Pancreas (tissue), 10 donors: ENCODE measurements around the gene CCIN. TPM values are rescaled to one million over a fixed set of nuclear protein-coding genes. Genes with fewer than 3 reads are reported as not detected.

ENCODE experiments used
- ATAC-seq, 4 donors: fragments of 200-7000 bp; cut with Tn5 transposase; one replicate each; pipeline versions ENCODE4 v1.8.0 to v1.9.1; 2020; ENCODE audit warnings: mild to moderate bottlenecking in 4 of 4, moderate library complexity in 4 of 4
- DNase-seq, 6 donors: peaks; one replicate each; pipeline ENCODE4 v3.0.0-alpha.2; 2020
- FAIRE-seq: peaks from 2 replicates; lab custom pipeline; 2012; peaks lifted over from hg19 to GRCh38; lab: Jason Lieb, UNC
- H3K27ac ChIP-seq, 4 donors: fragments of 200-600 bp; sonication (generic); 1 replicate in 3 of 4; 2 replicates in 1 of 4; pipeline versions ENCODE4 v1.5.0 to v1.8.0; 2020
- H3K27me3 ChIP-seq, 4 donors: fragments of 200-600 bp; one replicate each; pipeline ENCODE4 v1.8.0; 2021
- H3K36me3 ChIP-seq, 3 donors: fragments of 200-600 bp; sonication (generic) in 1 of 3; one replicate each; pipeline versions ENCODE4 v1.5.0 to v1.8.0; 2020 to 2021
- H3K4me1 ChIP-seq, 3 donors: fragments of 200-600 bp; one replicate each; pipeline ENCODE4 v1.8.0; 2021
- H3K4me3 ChIP-seq, 4 donors: fragments of 200-600 bp; sonication (generic) in 2 of 4; one replicate each; pipeline versions ENCODE4 v1.5.0 to v1.8.0; 2020 to 2021
- H3K9me3 ChIP-seq, 4 donors: fragments of 200-600 bp; one replicate each; pipeline ENCODE4 v1.8.0; 2021
- WGBS, 2 donors: extraction: QIAGEN DNeasy Blood & Tissue Kit; methylation state at CpG; one replicate each; pipeline ENCODE4 v1.1.7; 2013; 5-methylcytosine and 5-hydroxymethylcytosine counted together
- intact Hi-C, 3 donors: fragments of 100-400 bp; cut with DNase I; formaldehyde crosslinking; loops; one replicate each; pipeline versions ENCODE4 v1.11.1 to v1.14.2; 2022
- polyA plus RNA-seq, 2 donors: library from polyadenylated mRNA; stranded (reverse); fragments of 200-250 nt; gene quantifications; one replicate each; pipeline ENCODE4 v1.2.3, GENCODE V29; 2013
- total RNA-seq, 6 donors: library from RNA; stranded (reverse); fragmentation: NEBNext Ultra II Directional in 4 of 6; extraction: Animal tissue kit (Norgen Biotek cat#: 25700) in 4 of 6; gene quantifications; one replicate each; pipeline versions ENCODE4 v1.2.1 to v1.2.4, GENCODE V29; 2021 to 2023
- TF ChIP-seq, protein P1 (sequence below), 4 donors: fragments of 200-600 bp; sonication (generic) in 3 of 4; IDR thresholded peaks; one replicate each; pipeline versions ENCODE4 v1.5.0 to v1.8.0; 2021; ENCODE audit warnings: antibody characterized with exemption in 4 of 4
- donor health status: healthy with polysubstance abuse.
- donor health status: DM: no; HTN: no; CAD: no; lungs with moderate emphysema.
- donor health status: DM: no; HTN: no; CAD: no.
- donor health status: control.
- donor health status: control.
- donor health status: Bipolar disorder and iron deficiency.
- donor health status: DM: yes; HTN: yes; CAD: no.
- donor health status: DM: no; HTN: no; CAD: no.
- donor health status: DM: no; HTN: no; CAD: no.
- donor health status: DM: yes; HTN: yes; CAD: no.

CCIN gene
- total and polyA plus RNA-seq, 8 donors: 0.05 to 0.25 (median 0.11) TPM; not detected in 5

DNA sequence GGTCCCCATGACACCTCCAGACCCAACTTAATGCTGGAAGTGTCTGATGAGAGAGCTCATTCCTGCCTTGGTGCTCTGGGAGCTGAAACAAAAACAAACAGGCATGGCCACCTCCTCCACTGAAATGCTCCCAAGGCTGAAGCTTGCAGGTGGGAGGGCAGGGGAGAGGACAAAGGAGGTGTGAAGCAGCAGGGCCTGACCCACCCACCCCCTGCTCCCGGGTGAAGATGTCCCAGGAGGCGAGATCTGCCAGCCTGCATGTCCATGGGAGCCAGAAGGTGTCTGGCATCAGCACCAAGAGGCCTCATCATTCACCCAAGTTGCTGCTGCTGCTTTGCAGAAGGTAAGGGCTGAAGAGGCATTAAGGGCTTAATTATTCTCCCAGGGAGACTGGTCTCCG, 4.2 kb upstream of the CCIN start:
- H3K27me3 ChIP-seq: no peaks in the 10 kb centered on the region
- intact Hi-C loops: no loop called here
- H3K4me1 ChIP-seq: no peaks in the 10 kb centered on the region
- no peak overlapping the region for H3K27ac ChIP-seq
- no peaks in the 10 kb centered on the region for H3K9me3 ChIP-seq
- no peaks in the 10 kb centered on the region for H3K36me3 ChIP-seq
- H3K4me3 ChIP-seq: no peak overlapping the region
- DNase-seq: no peak
- no peak for FAIRE-seq
- TF ChIP-seq, protein P1, sequence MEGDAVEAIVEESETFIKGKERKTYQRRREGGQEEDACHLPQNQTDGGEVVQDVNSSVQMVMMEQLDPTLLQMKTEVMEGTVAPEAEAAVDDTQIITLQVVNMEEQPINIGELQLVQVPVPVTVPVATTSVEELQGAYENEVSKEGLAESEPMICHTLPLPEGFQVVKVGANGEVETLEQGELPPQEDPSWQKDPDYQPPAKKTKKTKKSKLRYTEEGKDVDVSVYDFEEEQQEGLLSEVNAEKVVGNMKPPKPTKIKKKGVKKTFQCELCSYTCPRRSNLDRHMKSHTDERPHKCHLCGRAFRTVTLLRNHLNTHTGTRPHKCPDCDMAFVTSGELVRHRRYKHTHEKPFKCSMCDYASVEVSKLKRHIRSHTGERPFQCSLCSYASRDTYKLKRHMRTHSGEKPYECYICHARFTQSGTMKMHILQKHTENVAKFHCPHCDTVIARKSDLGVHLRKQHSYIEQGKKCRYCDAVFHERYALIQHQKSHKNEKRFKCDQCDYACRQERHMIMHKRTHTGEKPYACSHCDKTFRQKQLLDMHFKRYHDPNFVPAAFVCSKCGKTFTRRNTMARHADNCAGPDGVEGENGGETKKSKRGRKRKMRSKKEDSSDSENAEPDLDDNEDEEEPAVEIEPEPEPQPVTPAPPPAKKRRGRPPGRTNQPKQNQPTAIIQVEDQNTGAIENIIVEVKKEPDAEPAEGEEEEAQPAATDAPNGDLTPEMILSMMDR (IDR thresholded peaks at IDR 0.05): no peak
- no peak for ATAC-seq
- 63 to 70% methylated on average over 3 of the region's 3 CpGs for WGBS, 2 donors

DNA sequence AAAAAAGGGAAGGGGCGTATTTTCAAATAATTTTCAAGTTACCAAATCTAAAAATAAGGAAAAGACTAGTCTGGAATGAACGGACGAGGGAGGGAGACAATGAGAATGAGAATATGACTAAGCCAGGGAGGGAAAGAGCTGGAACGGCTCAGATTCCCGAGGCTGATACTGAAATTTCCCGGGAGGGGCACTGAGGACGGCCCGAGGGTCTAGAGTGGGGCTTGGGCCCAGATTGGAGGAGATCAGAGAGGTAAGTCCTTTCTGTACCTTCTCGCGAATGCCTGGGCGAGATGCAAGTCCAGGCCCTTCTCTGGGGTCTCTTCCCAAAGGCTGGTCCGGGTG, 3.4 kb upstream of the CCIN start:
- no peaks in the 10 kb centered on the region for H3K27me3 ChIP-seq
- FAIRE-seq: no peak
- 59 to 73% methylated on average over 12 of the region's 12 CpGs for WGBS, 2 donors
- H3K9me3 ChIP-seq: no peaks in the 10 kb centered on the region
- H3K36me3 ChIP-seq: no peaks in the 10 kb centered on the region
- H3K27ac ChIP-seq: no peak overlapping the region
- TF ChIP-seq, protein P1 (IDR thresholded peaks at IDR 0.05): no peak
- peak overlapping the region in 1 of 4 donors; percentile 42 for H3K4me3 ChIP-seq
- H3K4me1 ChIP-seq: no peaks in the 10 kb centered on the region
- intact Hi-C loops: no loop called here
- ATAC-seq: peak in 3 of 4 donors; percentile 3 to 23 (median 14)
- DNase-seq: no peak

DNA sequence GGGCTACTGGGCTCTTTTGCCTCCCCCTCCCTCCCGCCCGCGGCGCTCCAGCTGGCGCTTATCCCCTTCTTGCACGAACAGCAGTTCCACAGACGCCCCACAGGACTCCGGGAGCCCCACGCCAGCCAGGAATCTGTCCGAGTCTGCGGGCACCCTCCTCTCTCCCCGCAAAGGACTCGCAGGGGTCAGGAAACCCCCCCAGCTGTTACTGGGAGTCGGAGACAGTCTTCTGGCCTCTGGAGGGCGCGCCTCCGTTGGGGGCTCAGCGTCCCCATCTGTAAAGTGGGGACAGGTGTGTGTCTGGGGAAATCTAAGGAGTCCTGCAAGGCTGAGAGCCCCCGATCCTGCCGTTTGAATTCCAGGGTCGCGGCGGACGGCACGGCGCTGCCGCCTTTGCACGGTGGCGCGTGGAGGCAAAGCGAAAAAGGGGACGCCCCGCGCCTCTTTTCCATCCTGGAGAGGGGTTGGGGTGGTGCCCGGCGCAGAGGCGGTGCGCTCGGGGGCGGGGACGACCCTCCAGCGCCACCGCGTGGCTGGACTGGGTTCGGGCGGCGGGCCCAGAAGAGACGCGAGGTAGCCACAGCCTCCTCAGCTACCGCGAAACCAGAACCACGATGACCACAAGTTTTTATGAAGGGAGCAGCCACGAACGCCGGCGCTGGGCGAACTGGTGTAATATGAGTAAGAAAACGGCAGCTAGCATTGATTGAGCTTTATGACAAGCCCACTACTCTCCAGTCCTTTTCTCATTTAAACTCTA, 2.8 kb upstream of the CCIN start:
- DNase-seq (peak; percentile 61 to 94 (median 80)), ATAC-seq (peak; percentile 98 to 99 (median 98)), FAIRE-seq (no peak)
- Histone ChIP-seq H3K4me3 (peak overlapping the region in 3 of 4 donors; percentile 21 to 42 (median 27)), H3K9me3 (no peaks in the 10 kb centered on the region), H3K27me3 (no peaks in the 10 kb centered on the region), H3K36me3 (no peaks in the 10 kb centered on the region), H3K4me1 (no peaks in the 10 kb centered on the region), H3K27ac (no peak overlapping the region)
- WGBS, 2 donors: 6% methylated on average over 54 to 58 of the region's 58 CpGs
- TF ChIP-seq, protein P1 (IDR thresholded peaks at IDR 0.05): peak; percentile 93 to 97 (median 94)
- intact Hi-C loops: no loop called here

DNA sequence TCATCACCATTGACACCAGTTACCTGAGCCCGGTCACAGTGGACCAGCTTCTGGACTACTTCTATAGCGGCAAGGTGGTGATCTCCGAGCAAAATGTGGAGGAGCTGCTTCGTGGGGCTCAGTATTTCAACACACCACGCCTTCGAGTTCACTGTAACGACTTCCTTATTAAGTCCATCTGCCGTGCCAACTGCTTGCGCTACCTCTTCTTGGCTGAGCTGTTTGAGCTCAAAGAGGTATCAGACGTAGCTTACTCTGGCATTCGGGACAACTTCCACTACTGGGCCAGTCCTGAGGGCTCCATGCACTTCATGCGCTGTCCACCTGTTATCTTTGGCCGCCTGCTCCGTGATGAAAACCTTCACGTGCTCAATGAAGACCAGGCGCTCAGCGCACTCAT, 520 bp downstream of the CCIN start:
- H3K9me3 ChIP-seq: no peaks in the 10 kb centered on the region
- H3K4me1 ChIP-seq: no peaks in the 10 kb centered on the region
- no peak overlapping the region for H3K27ac ChIP-seq
- H3K36me3 ChIP-seq: no peaks in the 10 kb centered on the region
- DNase-seq (no peak), ATAC-seq (no peak), FAIRE-seq (no peak)
- intact Hi-C loops: no loop called here
- WGBS, 2 donors: 80 to 88% methylated on average over 17 of the region's 17 CpGs
- TF ChIP-seq, protein P1 (IDR thresholded peaks at IDR 0.05): no peak
- no peaks in the 10 kb centered on the region for H3K27me3 ChIP-seq
- no peak overlapping the region for H3K4me3 ChIP-seq

DNA sequence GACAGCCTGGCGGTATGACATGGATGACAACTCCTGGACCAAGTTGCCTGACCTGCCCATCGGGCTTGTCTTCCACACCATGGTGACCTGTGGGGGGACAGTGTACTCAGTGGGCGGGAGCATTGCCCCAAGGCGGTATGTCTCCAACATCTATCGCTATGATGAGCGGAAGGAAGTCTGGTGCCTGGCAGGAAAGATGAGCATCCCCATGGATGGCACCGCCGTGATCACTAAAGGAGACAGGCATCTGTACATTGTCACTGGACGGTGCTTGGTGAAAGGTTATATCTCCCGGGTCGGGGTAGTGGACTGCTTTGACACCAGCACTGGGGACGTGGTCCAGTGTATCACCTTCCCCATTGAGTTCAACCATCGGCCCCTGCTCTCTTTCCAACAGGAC, 1.3 kb downstream of the CCIN start:
- no peaks in the 10 kb centered on the region for H3K9me3 ChIP-seq
- FAIRE-seq: no peak
- H3K27ac ChIP-seq: no peak overlapping the region
- no peak for DNase-seq
- H3K36me3 ChIP-seq: no peaks in the 10 kb centered on the region
- H3K4me3 ChIP-seq: no peak overlapping the region
- H3K27me3 ChIP-seq: no peaks in the 10 kb centered on the region
- H3K4me1 ChIP-seq: no peaks in the 10 kb centered on the region
- intact Hi-C loops: no loop called here
- ATAC-seq: no peak
- TF ChIP-seq, protein P1 (IDR thresholded peaks at IDR 0.05): no peak
- 83 to 88% methylated on average over 13 of the region's 13 CpGs for WGBS, 2 donors
